HepG2 (cell line): ENCODE results near the gene SHFL. TPM values are rescaled to one million over a fixed set of nuclear protein-coding genes. Genes with fewer than 3 reads are reported as not detected.
A peak's percentile ranks its signal among the peaks of the same experiment; 100 is the strongest.

Source experiments
- ARID2 ChIP-seq: sonication (generic); formaldehyde crosslinking; IDR thresholded peaks from 2 replicates; pipeline ENCODE4 v1.8.1; 2022; ENCODE audit warnings: mild to moderate bottlenecking, missing genetic modification reagents, borderline replicate concordance
- EED ChIP-seq: sonication (generic); formaldehyde crosslinking; IDR thresholded peaks from 2 replicates; pipeline ENCODE4 v1.5.0; 2020; ENCODE audit warnings: mild to moderate bottlenecking, missing genetic modification reagents
- ESRRA ChIP-seq: sonication (generic); formaldehyde crosslinking; IDR thresholded peaks from 2 replicates; pipeline ENCODE4 v1.5.1; 2020; ENCODE audit warnings: mild to moderate bottlenecking, low read depth, missing genetic modification reagents
- FLYWCH1 ChIP-seq: sonication (generic); formaldehyde crosslinking; IDR thresholded peaks from 2 replicates; pipeline ENCODE4 v1.8.1; 2023; ENCODE audit warnings: mild to moderate bottlenecking, missing genetic modification reagents
- FOXK1 ChIP-seq: sonication (generic); formaldehyde crosslinking; IDR thresholded peaks from 2 replicates; pipeline ENCODE4 v1.4.0; 2020; ENCODE audit warnings: low read depth, missing genetic modification reagents, borderline replicate concordance
- GABPB1 ChIP-seq: IDR thresholded peaks from 2 replicates; pipeline ENCODE4 v1.6.1; 2016; ENCODE audit warnings: mild to moderate bottlenecking, missing genetic modification reagents, moderate library complexity, missing compliant biosample characterization
- KLF9 ChIP-seq: IDR thresholded peaks from 2 replicates; pipeline ENCODE4 v1.6.1; 2016; ENCODE audit warnings: low read depth
- NFKBIZ ChIP-seq: IDR thresholded peaks from 2 replicates; pipeline ENCODE4 v1.6.1; 2018; ENCODE audit warnings: missing genetic modification reagents, missing compliant biosample characterization
- PRMT3 ChIP-seq: sonication (generic); formaldehyde crosslinking; IDR thresholded peaks from 2 replicates; pipeline ENCODE4 v1.8.1; 2022; ENCODE audit warnings: low read depth, mild to moderate bottlenecking, moderate library complexity, missing genetic modification reagents, borderline replicate concordance
- RFX3 ChIP-seq: IDR thresholded peaks from 2 replicates; pipeline ENCODE4 v1.6.1; 2016; ENCODE audit warnings: missing biosample characterization, missing genetic modification reagents
- SMAD9 ChIP-seq: sonication (generic); formaldehyde crosslinking; IDR thresholded peaks from 2 replicates; pipeline ENCODE4 v1.5.1; 2020; ENCODE audit warnings: mild to moderate bottlenecking, missing genetic modification reagents
- TFDP1 ChIP-seq: IDR thresholded peaks from 2 replicates; pipeline ENCODE4 v1.6.1; 2016; ENCODE audit warnings: missing compliant biosample characterization, missing genetic modification reagents, borderline replicate concordance
- THYN1 ChIP-seq: sonication (generic); formaldehyde crosslinking; IDR thresholded peaks from 2 replicates; pipeline ENCODE4 v1.8.1; 2023; ENCODE audit warnings: low read depth, mild to moderate bottlenecking, moderate library complexity, missing genetic modification reagents, borderline replicate concordance
- ZKSCAN1 ChIP-seq: fragments of 150-350 bp; IDR thresholded peaks from 2 replicates; pipeline ENCODE4 v1.6.1; 2014; ENCODE audit warnings: low read length
- ZNF280D ChIP-seq: sonication (generic); formaldehyde crosslinking; IDR thresholded peaks from 2 replicates; pipeline ENCODE4 v1.5.1; 2020; ENCODE audit warnings: mild to moderate bottlenecking, missing genetic modification reagents
- ZNF350 ChIP-seq: sonication (generic); formaldehyde crosslinking; IDR thresholded peaks from 2 replicates; pipeline ENCODE4 v1.4.0; 2020; ENCODE audit warnings: mild to moderate bottlenecking, low read depth, missing genetic modification reagents, borderline replicate concordance
- ZNF740 ChIP-seq: sonication (generic); formaldehyde crosslinking; IDR thresholded peaks from 2 replicates; pipeline ENCODE4 v1.4.0; 2020; ENCODE audit warnings: missing genetic modification reagents
- ZNF761 ChIP-seq: sonication (generic); formaldehyde crosslinking; conservative IDR thresholded peaks from 2 replicates; pipeline ENCODE4 v1.4.0; 2020; ENCODE audit warnings: mild to moderate bottlenecking, missing genetic modification reagents
- ZSCAN5A ChIP-seq: sonication (generic); formaldehyde crosslinking; IDR thresholded peaks from 2 replicates; pipeline ENCODE4 v1.8.0; 2022; ENCODE audit warnings: mild to moderate bottlenecking, missing genetic modification reagents, borderline replicate concordance
- polyA plus RNA-seq, 8 experiments: library from polyadenylated mRNA; depleted of rRNA in 3 of 8; stranded (reverse) in 7 of 8; unstranded in 1 of 8; fragments of >200 nt; fragmentation: Illumina TruSeq in 4 of 8; extraction: Trizol in 4 of 8; gene quantifications; 2 replicates each; pipeline versions ENCODE4 v1.2.1 to v1.2.3, GENCODE V29; 2011 to 2016; ENCODE audit warnings: low read depth in 4 of 8, missing spikeins in 1 of 8, mixed read lengths in 1 of 8; ENCODE audit not compliant: insufficient read depth in 1 of 8
- total RNA-seq, 5 experiments: library from RNA; depleted of rRNA; stranded (reverse); fragments of >200 nt; fragmentation: Illumina TruSeq; extraction: Trizol; gene quantifications; 2 replicates each; pipeline ENCODE4 v1.2.3, GENCODE V29; 2016; ENCODE audit warnings: low read depth in 1 of 5
- TF ChIP-seq, protein P1 (sequence below): sonication (generic); formaldehyde crosslinking; IDR thresholded peaks from 2 replicates; pipeline ENCODE4 v1.9.0; 2021; ENCODE audit warnings: missing genetic modification reagents, borderline replicate concordance

Gene SHFL
- total and polyA plus RNA-seq, 2 of the 13 experiments (the other 11 are each of a cell fraction or from before 2014, with no cell fraction given) = 12.3 to 36.4 TPM

GRCh38 chr19:10106100-10106936 lies 20.2 kb downstream of the SHFL start, which contains the start of gene PPAN (continued):
- peak; percentile 83 for TF ChIP-seq NFKBIZ (CRISPR knock-in tag)
- no peak for TF ChIP-seq SMAD9 (CRISPR knock-in tag)
- TF ChIP-seq EED = no peak; the same call in none of the 2 replicates
- TF ChIP-seq ZNF350 (CRISPR knock-in tag) = peak; percentile 54; the same call in 1 of the 2 replicates
- no peak for TF ChIP-seq ZNF740 (CRISPR knock-in tag)
- peak; percentile 78 for TF ChIP-seq ESRRA (CRISPR knock-in tag)
- no peak for TF ChIP-seq ARID2 (CRISPR knock-in tag)
- no peak for TF ChIP-seq THYN1 (CRISPR knock-in tag)
- no peak for TF ChIP-seq ZSCAN5A (CRISPR knock-in tag)
- peak; percentile 76; the same call in 1 of the 2 replicates for TF ChIP-seq TFDP1 (CRISPR knock-in tag)
- peak; percentile 91; the same call in 1 of the 2 replicates for TF ChIP-seq FOXK1
- TF ChIP-seq, protein P1, sequence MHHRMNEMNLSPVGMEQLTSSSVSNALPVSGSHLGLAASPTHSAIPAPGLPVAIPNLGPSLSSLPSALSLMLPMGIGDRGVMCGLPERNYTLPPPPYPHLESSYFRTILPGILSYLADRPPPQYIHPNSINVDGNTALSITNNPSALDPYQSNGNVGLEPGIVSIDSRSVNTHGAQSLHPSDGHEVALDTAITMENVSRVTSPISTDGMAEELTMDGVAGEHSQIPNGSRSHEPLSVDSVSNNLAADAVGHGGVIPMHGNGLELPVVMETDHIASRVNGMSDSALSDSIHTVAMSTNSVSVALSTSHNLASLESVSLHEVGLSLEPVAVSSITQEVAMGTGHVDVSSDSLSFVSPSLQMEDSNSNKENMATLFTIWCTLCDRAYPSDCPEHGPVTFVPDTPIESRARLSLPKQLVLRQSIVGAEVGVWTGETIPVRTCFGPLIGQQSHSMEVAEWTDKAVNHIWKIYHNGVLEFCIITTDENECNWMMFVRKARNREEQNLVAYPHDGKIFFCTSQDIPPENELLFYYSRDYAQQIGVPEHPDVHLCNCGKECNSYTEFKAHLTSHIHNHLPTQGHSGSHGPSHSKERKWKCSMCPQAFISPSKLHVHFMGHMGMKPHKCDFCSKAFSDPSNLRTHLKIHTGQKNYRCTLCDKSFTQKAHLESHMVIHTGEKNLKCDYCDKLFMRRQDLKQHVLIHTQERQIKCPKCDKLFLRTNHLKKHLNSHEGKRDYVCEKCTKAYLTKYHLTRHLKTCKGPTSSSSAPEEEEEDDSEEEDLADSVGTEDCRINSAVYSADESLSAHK (CRISPR knock-in tag) = no peak
- TF ChIP-seq RFX3 (CRISPR knock-in tag) = peak; percentile 95
- TF ChIP-seq KLF9 (CRISPR knock-in tag) = no peak
- no peak for TF ChIP-seq FLYWCH1 (CRISPR knock-in tag)
- TF ChIP-seq ZNF280D = peak; percentile 94
- TF ChIP-seq ZNF761 (CRISPR knock-in tag) = peak; percentile 86; the same call in 1 of the 2 replicates
- TF ChIP-seq PRMT3 = 0 out of 2 replicates have a peak, but pooled peaks have one; percentile 16
- TF ChIP-seq ZKSCAN1 = no peak
- peak; percentile 98 for TF ChIP-seq GABPB1
